Superior temporal gyrus (tissue), 1 donor: Measurements from ENCODE around the gene SERAC1.
A peak's percentile ranks its signal among the peaks of the same experiment; 100 is the strongest.

Source experiments
- DNase-seq: peaks from one replicate; pipeline ENCODE4 v3.0.0-alpha.2; 2016; ENCODE audit errors: extremely low spot score

SERAC1 gene

GRCh38 chr6:158080849-158081656, 87.0 kb downstream of the SERAC1 start:
- DNase-seq = no peak

GRCh38 chr6:158078320-158078719, 89.7 kb downstream of the SERAC1 start:
- no peak for DNase-seq

GRCh38 chr6:158077676-158078075, 90.4 kb downstream of the SERAC1 start:
- DNase-seq = no peak

GRCh38 chr6:158076548-158076947, 91.5 kb downstream of the SERAC1 start:
- no peak for DNase-seq

GRCh38 chr6:158073776-158074175, 94.3 kb downstream of the SERAC1 start:
- no peak for DNase-seq

- peak; percentile 91 for DNase-seq
Observed at GRCh38 chr6:158072083-158072721, 95.9 kb downstream of the SERAC1 start.

GRCh38 chr6:158071121-158072082, 96.7 kb downstream of the SERAC1 start:
- DNase-seq = no peak

- DNase-seq = peak; percentile 57
Observed at GRCh38 chr6:158070513-158070912, 97.5 kb downstream of the SERAC1 start.

- DNase-seq = no peak
Observed at GRCh38 chr6:158069800-158070195, 98.3 kb downstream of the SERAC1 start.

GRCh38 chr6:158068893-158069799, 98.9 kb downstream of the SERAC1 start:
- DNase-seq = no peak

- no peak for DNase-seq
Observed at GRCh38 chr6:158068156-158068892, 99.7 kb downstream of the SERAC1 start.

- no peak for DNase-seq
Observed at GRCh38 chr6:158067436-158068015, 100.5 kb downstream of the SERAC1 start.

GRCh38 chr6:158066136-158066781, 101.8 kb downstream of the SERAC1 start:
- no peak for DNase-seq

GRCh38 chr6:158064725-158065251, 103.3 kb downstream of the SERAC1 start:
- no peak for DNase-seq

- DNase-seq = no peak
Observed at GRCh38 chr6:158063736-158064135, 104.3 kb downstream of the SERAC1 start.

GRCh38 chr6:158061709-158062461, 106.2 kb downstream of the SERAC1 start:
- DNase-seq = no peak

- DNase-seq = no peak
Observed at GRCh38 chr6:158061361-158061708, 106.7 kb downstream of the SERAC1 start.
